H9 (cell line): Measurements from ENCODE around the gene IFNA7. TPM values are rescaled to one million over a fixed set of nuclear protein-coding genes. Genes with fewer than 3 reads are reported as not detected.

Experiments used
- DNase-seq: peaks from one replicate; pipeline ENCODE4 v3.0.0-alpha.2; 2017
- H2AFZ ChIP-seq: one replicate; pipeline ENCODE4 v1.6.1; 2013; ENCODE audit warnings: mild to moderate bottlenecking, low read length, control low read depth, moderate library complexity
- H2AK5ac ChIP-seq: 2 replicates; pipeline ENCODE4 v1.6.1; 2013; ENCODE audit warnings: low read length, control low read depth, mixed read lengths; ENCODE audit not compliant: insufficient read length
- H2BK120ac ChIP-seq: one replicate; pipeline ENCODE4 v1.6.1; 2013; ENCODE audit warnings: low read depth, mild to moderate bottlenecking, low read length, control low read depth, inconsistent platforms; ENCODE audit not compliant: poor library complexity, severe bottlenecking
- H2BK12ac ChIP-seq: 2 replicates; pipeline ENCODE4 v1.6.1; 2013; ENCODE audit warnings: low read length, control low read depth, mixed read lengths, low read depth; ENCODE audit not compliant: insufficient read length
- H2BK15ac ChIP-seq: 2 replicates; pipeline ENCODE4 v1.6.1; 2013; ENCODE audit warnings: low read depth, low read length, control low read depth
- H2BK20ac ChIP-seq: one replicate; pipeline ENCODE4 v1.6.1; 2013; ENCODE audit warnings: low read depth, mild to moderate bottlenecking, low read length, control low read depth, inconsistent platforms; ENCODE audit not compliant: poor library complexity, severe bottlenecking
- H2BK5ac ChIP-seq: 2 replicates; pipeline ENCODE4 v1.6.1; 2013; ENCODE audit warnings: low read length, control low read depth, mixed read lengths; ENCODE audit not compliant: insufficient read length
- H3K14ac ChIP-seq: 2 replicates; pipeline ENCODE4 v1.6.1; 2013; ENCODE audit warnings: low read length, control low read depth; ENCODE audit not compliant: insufficient read depth
- H3K18ac ChIP-seq: 2 replicates; pipeline ENCODE4 v1.6.1; 2013; ENCODE audit warnings: low read depth, mild to moderate bottlenecking, mixed read lengths, low read length, control low read depth; ENCODE audit not compliant: insufficient read length
- H3K23ac ChIP-seq: 2 replicates; pipeline ENCODE4 v1.6.1; 2013; ENCODE audit warnings: low read length, control low read depth, mixed read lengths, low read depth; ENCODE audit not compliant: insufficient read length
- H3K23me2 ChIP-seq: 2 replicates; pipeline ENCODE4 v1.6.1; 2013; ENCODE audit warnings: low read depth, mild to moderate bottlenecking, mixed read lengths, low read length, control low read depth; ENCODE audit not compliant: insufficient read length, poor library complexity, severe bottlenecking
- H3K27ac ChIP-seq: 2 replicates; pipeline ENCODE4 v1.5.1; 2013; ENCODE audit warnings: low read length, control low read depth, mixed read lengths, low read depth; ENCODE audit not compliant: insufficient read length
- H3K27me3 ChIP-seq: 2 replicates; pipeline ENCODE4 v1.6.1; 2013; ENCODE audit warnings: low read length, control low read depth, inconsistent platforms; ENCODE audit not compliant: insufficient read depth
- H3K4ac ChIP-seq: 2 replicates; pipeline ENCODE4 v1.6.1; 2013; ENCODE audit warnings: low read depth, mild to moderate bottlenecking, control low read depth, inconsistent platforms, low read length, moderate library complexity
- H3K4me1 ChIP-seq: 2 replicates; pipeline ENCODE4 v1.6.1; 2013; ENCODE audit warnings: low read length, control low read depth, inconsistent platforms; ENCODE audit not compliant: insufficient read depth
- H3K4me2 ChIP-seq: 2 replicates; pipeline ENCODE4 v1.6.1; 2013; ENCODE audit warnings: low read length, control low read depth, mixed read lengths; ENCODE audit not compliant: insufficient read length, insufficient read depth
- H3K56ac ChIP-seq: 2 replicates; pipeline ENCODE4 v1.6.1; 2013; ENCODE audit warnings: low read depth, mild to moderate bottlenecking, mixed read lengths, low read length, control low read depth; ENCODE audit not compliant: insufficient read length
- H3K79me1 ChIP-seq: 2 replicates; pipeline ENCODE4 v1.6.1; 2013; ENCODE audit warnings: low read depth, mild to moderate bottlenecking, moderate library complexity, low read length, control low read depth, inconsistent platforms; ENCODE audit not compliant: insufficient read depth, poor library complexity, severe bottlenecking
- H3K79me2 ChIP-seq: 2 replicates; pipeline ENCODE4 v1.6.1; 2013; ENCODE audit warnings: low read length, control low read depth, inconsistent platforms; ENCODE audit not compliant: insufficient read depth
- H3K9ac ChIP-seq: 2 replicates; pipeline ENCODE4 v1.6.1; 2013; ENCODE audit warnings: low read length, control low read depth, mixed read lengths; ENCODE audit not compliant: insufficient read length; ENCODE audit errors: extremely low read depth
- H3K9me3 ChIP-seq: one replicate; pipeline ENCODE4 v1.6.1; 2013; ENCODE audit warnings: low read depth, low read length, inconsistent platforms; ENCODE audit not compliant: control insufficient read depth
- H3T11ph ChIP-seq: one replicate; pipeline ENCODE4 v1.6.1; 2013; ENCODE audit warnings: mild to moderate bottlenecking, low read length, control low read depth, inconsistent platforms
- H4K20me1 ChIP-seq: one replicate; pipeline ENCODE4 v1.6.1; 2013; ENCODE audit not compliant: control insufficient read depth, insufficient read length, insufficient read depth
- H4K5ac ChIP-seq: 2 replicates; pipeline ENCODE4 v1.6.1; 2013; ENCODE audit warnings: low read depth, mild to moderate bottlenecking, mixed read lengths, low read length, control low read depth; ENCODE audit not compliant: insufficient read length
- H4K8ac ChIP-seq: replicated peaks from 2 replicates; pipeline ENCODE4 v1.6.1; 2013; ENCODE audit warnings: low read length, control low read depth, mixed read lengths, low read depth; ENCODE audit not compliant: insufficient read length
- H4K91ac ChIP-seq: 2 replicates; pipeline ENCODE4 v1.6.1; 2013; ENCODE audit warnings: low read depth, mild to moderate bottlenecking, moderate library complexity, mixed read lengths, low read length, control low read depth; ENCODE audit not compliant: insufficient read length
- H3K27ac Mint-ChIP-seq, 3 experiments: 2 replicates in 2 of 3; 3 replicates in 1 of 3; pipeline ENCODE4 v1.8.0; 2020 to 2021; ENCODE audit warnings: mixed read lengths in 3 of 3, mild to moderate bottlenecking in 1 of 3, moderate library complexity in 1 of 3
- H3K27me3 Mint-ChIP-seq: 2 replicates; pipeline ENCODE4 v1.8.0; 2021; ENCODE audit warnings: low read depth, mild to moderate bottlenecking, moderate library complexity, mixed read lengths
- H3K36me3 Mint-ChIP-seq, 3 experiments: 2 replicates in 2 of 3; 3 replicates in 1 of 3; pipeline ENCODE4 v1.8.0; 2020 to 2021; ENCODE audit warnings: low read depth in 3 of 3, mixed read lengths in 3 of 3; ENCODE audit not compliant: insufficient read depth in 1 of 3
- H3K4me1 Mint-ChIP-seq, 2 experiments: 2 replicates each; pipeline ENCODE4 v1.8.0; 2020; ENCODE audit warnings: mixed read lengths in 2 of 2
- H3K4me3 Mint-ChIP-seq, 2 experiments: 2 replicates in 1 of 2; 3 replicates in 1 of 2; pipeline ENCODE4 v1.8.0; 2020 to 2021; ENCODE audit warnings: mild to moderate bottlenecking in 2 of 2, mixed read lengths in 2 of 2, moderate library complexity in 1 of 2
- H3K9me3 Mint-ChIP-seq, 2 experiments: 2 replicates in 1 of 2; 3 replicates in 1 of 2; pipeline ENCODE4 v1.8.0; 2020; ENCODE audit warnings: mild to moderate bottlenecking in 2 of 2, mixed read lengths in 2 of 2, moderate library complexity in 1 of 2
- WGBS: extraction: QIAGEN DNeasy Blood & Tissue Kit; methylation state at CpG from one replicate; pipeline ENCODE4 v1.1.7; 2013; ENCODE audit warnings: missing lambda C conversion rate, low lambda C conversion rate, mixed read lengths; ENCODE audit not compliant: insufficient read length; ENCODE audit errors: extremely low coverage; 5-methylcytosine and 5-hydroxymethylcytosine counted together
- total RNA-seq: library from RNA; stranded (reverse); gene quantifications from 2 replicates; pipeline ENCODE4 v1.2.1, GENCODE V29; 2021
- TF ChIP-seq, protein P1 (sequence below): fragments of 200-600 bp; sonication (generic); conservative IDR thresholded peaks from 3 replicates; pipeline ENCODE4 v1.8.0; 2021; ENCODE audit warnings: antibody characterized with exemption, mild to moderate bottlenecking

The IFNA7 gene
- total RNA-seq, 1 experiment from 2014 or later = not detected

DNA sequence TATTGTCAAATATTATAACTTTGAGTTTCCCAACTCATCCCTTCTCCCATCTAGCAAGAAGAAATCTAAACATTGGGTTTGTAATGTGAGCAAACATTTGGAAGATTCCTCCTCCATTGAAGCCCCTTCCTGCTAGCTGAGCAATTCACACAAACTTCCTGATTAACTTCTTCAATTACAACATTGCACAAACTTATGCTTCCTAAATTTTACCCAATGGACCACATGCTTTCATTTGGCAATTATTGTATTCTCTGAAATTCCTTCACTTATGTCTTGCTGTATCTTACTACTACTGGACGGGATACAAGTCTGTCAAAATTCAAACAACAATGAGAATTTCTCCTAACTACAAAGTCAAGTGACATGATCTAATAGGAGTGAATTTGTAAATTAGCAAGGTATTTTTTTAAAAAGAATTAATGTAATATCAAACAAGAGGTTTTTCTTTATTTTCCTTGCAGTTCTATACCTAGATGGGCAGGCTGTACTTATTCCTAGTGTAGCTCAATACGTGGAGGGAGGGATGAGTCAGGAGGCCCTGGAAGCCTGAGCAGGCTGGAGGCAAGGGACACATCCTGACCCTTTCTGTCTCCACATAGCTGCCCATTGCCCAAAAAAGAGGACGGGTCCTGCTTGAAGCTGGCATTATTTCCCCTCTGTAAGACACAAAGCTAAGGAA is 48.5 kb downstream of the IFNA7 start:
- H2BK12ac ChIP-seq = no peak overlapping the region
- H3K4me1 Mint-ChIP-seq = peaks cover 5 to 6% of the 10 kb centered on the region in 2 experiments; a peak in 3 of 4 replicates
- H3K9ac ChIP-seq = no peak overlapping the region
- H3K9me3 Mint-ChIP-seq = peaks cover 0 to 3% of the 10 kb centered on the region in 2 experiments; a peak in 2 of 5 replicates
- H3K14ac ChIP-seq = no peak overlapping the region
- no peak overlapping the region for H2BK120ac ChIP-seq
- H3K79me2 ChIP-seq = no peaks in the 10 kb centered on the region
- no peaks in the 10 kb centered on the region for H3K23me2 ChIP-seq
- no peak overlapping the region for H3K56ac ChIP-seq
- no CpG with 5 or more reads among the region's 3 CpGs for WGBS
- no peaks in the 10 kb centered on the region for H3K79me1 ChIP-seq
- no peak overlapping the region for H3K4me2 ChIP-seq
- TF ChIP-seq, protein P1, sequence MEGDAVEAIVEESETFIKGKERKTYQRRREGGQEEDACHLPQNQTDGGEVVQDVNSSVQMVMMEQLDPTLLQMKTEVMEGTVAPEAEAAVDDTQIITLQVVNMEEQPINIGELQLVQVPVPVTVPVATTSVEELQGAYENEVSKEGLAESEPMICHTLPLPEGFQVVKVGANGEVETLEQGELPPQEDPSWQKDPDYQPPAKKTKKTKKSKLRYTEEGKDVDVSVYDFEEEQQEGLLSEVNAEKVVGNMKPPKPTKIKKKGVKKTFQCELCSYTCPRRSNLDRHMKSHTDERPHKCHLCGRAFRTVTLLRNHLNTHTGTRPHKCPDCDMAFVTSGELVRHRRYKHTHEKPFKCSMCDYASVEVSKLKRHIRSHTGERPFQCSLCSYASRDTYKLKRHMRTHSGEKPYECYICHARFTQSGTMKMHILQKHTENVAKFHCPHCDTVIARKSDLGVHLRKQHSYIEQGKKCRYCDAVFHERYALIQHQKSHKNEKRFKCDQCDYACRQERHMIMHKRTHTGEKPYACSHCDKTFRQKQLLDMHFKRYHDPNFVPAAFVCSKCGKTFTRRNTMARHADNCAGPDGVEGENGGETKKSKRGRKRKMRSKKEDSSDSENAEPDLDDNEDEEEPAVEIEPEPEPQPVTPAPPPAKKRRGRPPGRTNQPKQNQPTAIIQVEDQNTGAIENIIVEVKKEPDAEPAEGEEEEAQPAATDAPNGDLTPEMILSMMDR = no peak
- no peak overlapping the region for H3K18ac ChIP-seq
- H3K27ac ChIP-seq = no peak overlapping the region
- H4K91ac ChIP-seq = no peak overlapping the region
- no peaks in the 10 kb centered on the region for H3K36me3 Mint-ChIP-seq
- no peak overlapping the region for H3K27ac Mint-ChIP-seq
- H2BK20ac ChIP-seq = no peak overlapping the region
- no peaks in the 10 kb centered on the region for H4K20me1 ChIP-seq
- no peak overlapping the region for H2BK15ac ChIP-seq
- no peak overlapping the region for H3K4me3 Mint-ChIP-seq
- no peak overlapping the region for H2BK5ac ChIP-seq
- no peak overlapping the region for H3K4ac ChIP-seq
- DNase-seq = peak; percentile 45
- H3T11ph ChIP-seq = no peak overlapping the region
- no peak overlapping the region for H4K5ac ChIP-seq
- H3K23ac ChIP-seq = no peak overlapping the region
- no peaks in the 10 kb centered on the region for H3K9me3 ChIP-seq
- H3K27me3 Mint-ChIP-seq = no peaks in the 10 kb centered on the region; the same call in 1 of the 2 replicates
- H4K8ac ChIP-seq = no peak overlapping the region
- peak overlapping the region; percentile 3 for H2AFZ ChIP-seq
- H3K4me1 ChIP-seq = no peaks in the 10 kb centered on the region; the same call in 1 of the 2 replicates
- no peak overlapping the region for H2AK5ac ChIP-seq
- no peaks in the 10 kb centered on the region for H3K27me3 ChIP-seq

Other genes with a start within 250 kb of the IFNA7 start
- gene HACD4, start 170.6 kb downstream of the IFNA7 start, total RNA-seq = 0.59 and 0.63 TPM in 2 replicates
- gene IFNB1, start 124.3 kb downstream of the IFNA7 start, total RNA-seq = not detected in 2 replicates
- gene IFNW1, start 60.4 kb downstream of the IFNA7 start, total RNA-seq = not detected in 2 replicates
- gene IFNA21, start 35.5 kb downstream of the IFNA7 start, total RNA-seq = not detected in 2 replicates
- not detected in 2 replicates for gene IFNA4, start 14.6 kb downstream of the IFNA7 start, total RNA-seq
- gene IFNA10, start 4.9 kb upstream of the IFNA7 start, total RNA-seq = not detected in 2 replicates
- not detected in 2 replicates for gene IFNA16, start 15.1 kb upstream of the IFNA7 start, total RNA-seq
- gene IFNA17, start 26.0 kb upstream of the IFNA7 start, total RNA-seq = not detected in 2 replicates
- gene IFNA14, start 37.8 kb upstream of the IFNA7 start, total RNA-seq = not detected in 2 replicates
- not detected in 2 replicates for gene IFNA5, start 103.1 kb upstream of the IFNA7 start, total RNA-seq
- gene KLHL9, start 133.2 kb upstream of the IFNA7 start, total RNA-seq = 17.4 and 18.2 TPM in 2 replicates
- not detected in 2 replicates for gene IFNA6, start 148.7 kb upstream of the IFNA7 start, total RNA-seq
- gene IFNA13, start 165.9 kb upstream of the IFNA7 start, total RNA-seq = not detected in 2 replicates
- not detected in 2 replicates for gene IFNA2, start 183.2 kb upstream of the IFNA7 start, total RNA-seq
- gene IFNA8, start 206.9 kb upstream of the IFNA7 start, total RNA-seq = not detected in 2 replicates
- not detected in 2 replicates for gene IFNA1, start 238.2 kb upstream of the IFNA7 start, total RNA-seq